M059J (cell line): Measurements from ENCODE around the gene PIK3R2. TPM values are rescaled to one million over a fixed set of nuclear protein-coding genes. Genes with fewer than 3 reads are reported as not detected.
A peak's percentile ranks its signal among the peaks of the same experiment; 100 is the strongest.

Experiments used
- DNase-seq: peaks from one replicate; pipeline ENCODE4 v3.0.0-alpha.2; 2012; ENCODE audit warnings: low read depth
- total RNA-seq: library from RNA; depleted of rRNA; stranded (reverse); fragments of >200 nt; shearing (Covaris generic); gene quantifications from 2 replicates; pipeline ENCODE4 v1.2.3, GENCODE V29; 2014

PIK3R2 gene
- total RNA-seq, 1 experiment from 2014 or later, result 21.7 TPM

- no peak for DNase-seq
Measured at GRCh38 chr19:18155095-18156087, 2.4 kb downstream of the PIK3R2 start.

GRCh38 chr19:18156268-18156667, 3.3 kb downstream of the PIK3R2 start:
- DNase-seq, result no peak

GRCh38 chr19:18156841-18157464, 4.0 kb downstream of the PIK3R2 start:
- peak; percentile 64 for DNase-seq

- no peak for DNase-seq
Measured at GRCh38 chr19:18157465-18158063, 4.6 kb downstream of the PIK3R2 start.

GRCh38 chr19:18158467-18158866, 5.5 kb downstream of the PIK3R2 start:
- DNase-seq, result no peak

GRCh38 chr19:18159059-18159616, 6.2 kb downstream of the PIK3R2 start:
- DNase-seq, result peak; percentile 41

GRCh38 chr19:18159810-18160209, 6.8 kb downstream of the PIK3R2 start:
- no peak for DNase-seq

GRCh38 chr19:18160493-18160970, 7.6 kb downstream of the PIK3R2 start:
- DNase-seq, result no peak

GRCh38 chr19:18160971-18161635, 8.1 kb downstream of the PIK3R2 start:
- peak; percentile 34 for DNase-seq

GRCh38 chr19:18161636-18162002, 8.7 kb downstream of the PIK3R2 start:
- no peak for DNase-seq

GRCh38 chr19:18164072-18164471, 11.1 kb downstream of the PIK3R2 start:
- DNase-seq, result no peak

GRCh38 chr19:18165794-18166544, 13.0 kb downstream of the PIK3R2 start:
- no peak for DNase-seq

GRCh38 chr19:18167011-18167410, 14.0 kb downstream of the PIK3R2 start:
- DNase-seq, result no peak

- DNase-seq, result peak; percentile 42
Measured at GRCh38 chr19:18167975-18168645, 15.1 kb downstream of the PIK3R2 start.

- no peak for DNase-seq
Measured at GRCh38 chr19:18168673-18169381, 15.9 kb downstream of the PIK3R2 start.

- no peak for DNase-seq
Measured at GRCh38 chr19:18170714-18171255, 17.8 kb downstream of the PIK3R2 start.

GRCh38 chr19:18171605-18172327, 18.8 kb downstream of the PIK3R2 start:
- DNase-seq, result no peak

GRCh38 chr19:18172331-18173053, 19.5 kb downstream of the PIK3R2 start:
- DNase-seq, result no peak
